GM18508 (cell line): Measurements from ENCODE around the gene CDK2AP2.
"Not testable (repeated sequence)": the region's sequence is repeated elsewhere in the genome, so short reads cannot be mapped to it uniquely, and the experiment has no call there.

Experiments used
- ATAC-seq: cut with Tn5 transposase; IDR thresholded peaks from one replicate; pipeline ENCODE4 v1.9.1; 2021; ENCODE audit warnings: moderate number of reproducible peaks; ENCODE audit not compliant: insufficient read depth, unreplicated experiment

CDK2AP2 gene

DNA sequence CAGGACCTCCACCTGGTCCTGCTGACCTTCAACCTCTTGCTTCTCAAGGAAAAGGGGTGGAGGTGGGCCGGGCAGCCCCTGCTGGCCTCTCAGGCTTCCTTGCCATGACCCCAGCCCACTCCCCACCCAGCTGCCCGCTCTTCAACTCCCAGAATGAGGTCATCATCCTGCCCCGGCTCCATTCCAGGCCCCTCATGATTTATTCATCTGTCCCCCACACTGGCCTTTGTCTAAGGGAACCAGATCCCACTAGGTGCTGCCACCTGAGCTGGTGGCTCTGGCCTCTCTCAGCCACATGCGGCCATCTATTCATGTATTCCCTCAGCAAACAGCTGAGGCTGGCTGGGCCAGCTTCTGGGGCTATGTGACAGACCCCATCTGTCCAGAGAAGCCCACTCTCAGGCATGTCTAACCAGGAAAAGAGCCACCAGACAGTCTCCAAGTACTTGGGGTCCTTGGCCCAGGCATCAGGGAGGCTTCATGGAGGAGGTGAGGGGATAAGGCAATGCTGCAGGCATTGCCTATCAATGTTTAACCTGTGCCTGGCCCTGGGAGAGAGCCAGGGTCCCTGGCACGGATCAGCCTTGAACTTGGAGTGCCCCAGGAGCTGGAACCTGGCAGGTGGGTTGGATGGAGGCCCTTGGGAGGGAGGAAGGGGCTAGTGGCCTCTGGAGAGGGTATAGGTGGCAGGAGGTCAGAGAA lies 17.5 kb upstream of the CDK2AP2 start:
- ATAC-seq, result no peak

DNA sequence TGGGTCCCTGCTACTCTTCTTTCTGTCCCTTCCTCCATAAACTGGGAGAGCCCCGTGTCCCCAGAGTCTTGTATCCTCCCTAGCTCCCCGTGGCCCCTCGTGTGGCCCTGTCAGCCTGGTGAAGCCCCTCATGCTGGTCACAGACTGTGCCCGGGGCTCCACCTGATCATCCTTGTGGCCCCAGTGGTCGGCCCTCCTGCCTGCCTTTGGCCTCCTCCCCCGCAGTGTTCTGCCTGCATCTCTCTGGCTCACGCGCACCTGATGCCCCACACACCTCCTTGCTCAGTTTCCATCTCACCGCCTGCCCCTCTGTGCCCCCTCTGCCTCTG lies 16.5 kb upstream of the CDK2AP2 start:
- no peak for ATAC-seq

DNA sequence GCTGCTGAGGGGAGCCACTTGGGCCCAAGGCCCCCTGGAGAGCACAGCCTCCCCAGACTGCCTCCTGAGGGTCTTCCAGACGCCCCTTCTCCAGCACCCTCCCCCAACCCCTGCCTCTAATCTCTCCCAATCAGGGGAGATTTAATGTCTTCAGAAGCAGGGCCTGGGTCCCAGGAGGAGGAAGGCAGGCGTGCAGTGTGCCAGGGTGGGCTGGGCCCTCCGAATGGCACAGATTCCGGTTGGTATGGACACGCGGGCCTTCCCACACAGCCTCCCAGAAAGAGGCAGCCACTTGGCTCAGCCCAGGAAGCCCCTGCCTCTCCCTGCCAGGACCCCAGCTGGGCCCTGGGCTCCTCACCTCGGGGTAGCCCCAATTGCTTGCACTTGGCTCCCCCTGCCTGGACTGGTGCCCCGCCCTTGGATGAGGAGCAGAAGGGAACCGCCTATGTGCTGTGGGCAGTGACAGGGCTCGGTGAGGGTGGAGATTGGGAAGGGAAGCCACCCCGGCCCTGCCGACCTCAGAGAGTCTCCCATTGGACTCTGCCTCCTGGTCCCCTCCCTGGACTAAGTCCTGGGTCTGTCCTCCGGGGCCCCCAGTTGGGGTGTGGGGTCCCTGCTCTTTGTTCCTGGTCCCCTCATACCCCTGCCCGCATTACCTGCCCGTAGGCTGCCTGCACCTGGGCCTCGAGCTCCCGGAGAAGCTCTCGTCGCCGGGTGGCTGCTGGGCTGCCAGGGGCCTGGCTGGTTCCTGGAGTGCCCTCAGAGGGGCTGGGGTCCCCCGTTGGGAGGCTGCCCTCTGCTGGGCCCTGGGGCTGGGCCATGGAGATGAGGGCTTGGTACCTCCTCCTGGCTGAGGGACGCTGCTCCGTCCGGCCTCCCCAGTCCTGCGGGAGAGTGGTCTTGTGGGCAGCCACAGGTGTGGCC lies 15.9 kb upstream of the CDK2AP2 start:
- no peak for ATAC-seq

DNA sequence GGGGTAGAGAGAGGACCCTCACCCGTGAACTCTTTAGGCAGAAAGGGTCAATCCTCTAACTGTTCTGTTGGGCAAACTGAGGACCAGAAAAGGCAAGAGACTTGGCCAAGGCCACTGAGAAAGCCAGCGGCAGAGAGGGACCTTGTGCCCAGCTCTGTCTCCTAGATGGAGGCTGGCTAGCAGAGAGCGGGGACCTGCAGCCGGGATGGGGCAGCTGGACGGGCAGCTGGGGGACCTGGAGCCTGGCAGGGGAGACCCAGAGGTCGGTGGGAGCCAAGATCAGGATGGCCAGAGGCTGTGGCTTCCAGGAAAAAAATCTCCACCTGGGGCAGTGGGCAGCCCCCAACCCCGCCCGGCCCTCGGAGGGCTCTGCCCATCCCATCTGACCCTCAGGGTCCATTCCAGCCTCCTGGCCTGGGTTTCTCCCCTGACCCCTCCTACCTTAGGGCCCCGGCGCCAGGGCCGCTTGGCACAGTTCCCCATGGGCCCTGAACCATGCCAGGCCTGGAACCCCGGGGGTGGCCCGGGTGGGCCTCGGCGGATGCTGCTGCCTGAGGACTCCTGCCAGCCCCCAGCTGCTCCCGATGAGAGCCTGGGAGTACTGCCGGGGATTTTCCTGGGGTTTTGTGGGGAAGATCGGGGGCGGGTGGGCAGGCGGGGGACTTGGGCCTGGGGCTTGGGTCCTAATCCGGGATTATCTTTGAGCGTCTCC lies 15.0 kb upstream of the CDK2AP2 start, which contains the start of gene CABP2:
TSS of gene CABP2 (minus strand) at position 603 of the 712 bp plus-strand sequence. CDS start at position 483, 120 bp downstream.
- ATAC-seq, result no peak

DNA sequence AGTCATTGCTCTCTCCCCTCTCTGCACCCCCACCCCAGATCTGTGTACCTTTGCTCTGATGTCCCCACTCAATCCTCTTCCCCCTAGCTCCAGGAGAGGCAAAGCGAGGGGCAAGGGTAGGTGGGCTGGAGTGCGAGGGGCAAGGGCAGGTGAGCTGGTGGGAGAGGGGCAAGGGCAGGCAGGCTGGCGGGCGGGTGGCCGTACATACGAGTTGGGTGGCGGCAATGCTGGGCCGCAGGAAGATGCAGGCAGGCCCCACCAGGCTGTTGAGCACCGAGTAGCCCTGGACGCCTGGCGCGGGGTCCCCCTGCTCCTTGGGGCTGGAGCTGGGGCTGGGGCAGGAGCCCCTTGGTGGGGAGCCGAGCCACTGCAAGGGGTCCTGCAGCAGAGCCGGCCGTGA lies 14.4 kb upstream of the CDK2AP2 start:
- no peak for ATAC-seq

DNA sequence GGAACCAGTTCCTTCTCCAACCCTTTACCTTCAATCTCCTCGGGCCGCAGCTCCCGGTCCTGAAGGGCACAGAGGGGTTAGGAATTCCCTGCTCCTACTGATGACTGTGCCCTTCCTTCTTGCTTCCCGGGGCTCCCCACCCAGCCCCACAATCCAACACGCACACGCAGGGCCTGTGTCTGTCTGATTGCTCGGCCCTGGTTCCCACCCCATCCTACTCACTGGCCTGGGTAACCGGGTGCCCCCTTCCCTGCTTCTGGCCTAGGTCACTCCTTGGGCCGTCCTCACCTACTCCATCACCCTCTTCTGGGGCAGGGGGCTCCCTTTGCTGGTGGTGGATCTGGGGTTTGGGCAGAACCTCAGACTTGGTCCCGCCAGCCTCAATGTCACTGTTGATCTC lies 14.0 kb upstream of the CDK2AP2 start:
- no peak for ATAC-seq

DNA sequence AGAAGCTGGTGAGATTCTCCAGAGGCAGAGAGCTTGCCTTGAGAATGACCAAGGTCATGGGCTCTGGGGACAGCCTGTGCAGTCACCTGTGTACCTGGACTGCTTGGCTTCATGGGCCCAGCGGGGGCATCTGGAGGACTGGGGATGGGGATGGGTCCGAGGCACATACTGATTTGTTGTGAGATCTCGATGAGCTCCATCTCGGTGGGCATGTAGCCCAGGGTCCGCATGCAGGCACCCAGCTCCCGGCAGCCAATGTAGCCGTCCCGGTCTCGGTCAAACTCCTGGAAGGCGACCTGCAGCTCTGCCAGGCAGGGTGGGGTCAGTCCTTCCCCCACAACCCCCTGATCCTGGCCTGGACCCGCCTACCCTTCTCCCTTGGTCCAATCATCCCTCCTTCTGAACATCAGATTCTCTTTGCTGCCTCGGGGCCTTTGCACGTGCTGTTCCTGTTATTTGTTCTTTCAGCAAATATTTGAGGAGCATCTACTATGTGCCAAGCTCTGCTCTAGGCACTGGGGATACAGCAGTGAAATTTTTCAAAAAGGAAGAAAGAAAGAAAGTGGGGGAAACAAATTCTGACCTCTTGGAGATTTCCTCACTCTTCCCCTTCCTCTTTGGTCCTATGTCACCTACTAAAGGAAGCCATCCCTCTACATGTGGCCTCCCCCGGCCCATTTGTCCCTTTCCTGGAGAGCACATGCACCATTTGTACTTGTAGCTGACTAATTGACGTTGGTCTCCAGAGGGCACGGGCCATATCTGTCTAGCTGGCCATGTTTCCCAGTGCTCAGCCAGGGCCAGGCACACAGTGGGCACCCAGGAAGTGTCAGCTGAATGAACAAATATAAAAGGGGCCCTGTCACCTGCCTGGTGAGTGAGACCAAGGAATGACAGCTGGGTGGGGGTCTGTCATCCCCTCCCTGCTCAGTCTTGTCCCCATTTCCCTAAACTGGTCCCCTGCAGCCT lies 13.2 kb upstream of the CDK2AP2 start:
- ATAC-seq, result no peak

DNA sequence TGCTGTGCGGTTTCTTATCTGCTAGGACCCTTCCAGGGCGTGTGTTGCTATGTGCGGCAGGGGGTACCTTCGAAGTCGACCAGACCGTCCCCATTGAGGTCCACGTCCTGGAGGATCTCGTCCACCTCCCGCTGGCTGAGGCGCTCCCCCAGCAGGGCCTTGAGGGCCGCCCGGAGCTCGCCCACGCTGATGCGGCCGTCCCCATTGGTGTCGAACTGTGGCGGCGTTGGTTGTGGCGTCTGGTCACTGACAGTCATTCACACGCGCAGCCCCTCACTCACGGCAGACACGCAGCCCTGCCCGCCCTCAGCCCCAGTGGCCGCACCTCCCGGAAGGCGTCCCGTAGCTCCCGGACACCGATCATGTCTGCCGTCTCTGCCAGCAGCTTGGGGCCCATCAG lies 11.8 kb upstream of the CDK2AP2 start:
- no peak for ATAC-seq

DNA sequence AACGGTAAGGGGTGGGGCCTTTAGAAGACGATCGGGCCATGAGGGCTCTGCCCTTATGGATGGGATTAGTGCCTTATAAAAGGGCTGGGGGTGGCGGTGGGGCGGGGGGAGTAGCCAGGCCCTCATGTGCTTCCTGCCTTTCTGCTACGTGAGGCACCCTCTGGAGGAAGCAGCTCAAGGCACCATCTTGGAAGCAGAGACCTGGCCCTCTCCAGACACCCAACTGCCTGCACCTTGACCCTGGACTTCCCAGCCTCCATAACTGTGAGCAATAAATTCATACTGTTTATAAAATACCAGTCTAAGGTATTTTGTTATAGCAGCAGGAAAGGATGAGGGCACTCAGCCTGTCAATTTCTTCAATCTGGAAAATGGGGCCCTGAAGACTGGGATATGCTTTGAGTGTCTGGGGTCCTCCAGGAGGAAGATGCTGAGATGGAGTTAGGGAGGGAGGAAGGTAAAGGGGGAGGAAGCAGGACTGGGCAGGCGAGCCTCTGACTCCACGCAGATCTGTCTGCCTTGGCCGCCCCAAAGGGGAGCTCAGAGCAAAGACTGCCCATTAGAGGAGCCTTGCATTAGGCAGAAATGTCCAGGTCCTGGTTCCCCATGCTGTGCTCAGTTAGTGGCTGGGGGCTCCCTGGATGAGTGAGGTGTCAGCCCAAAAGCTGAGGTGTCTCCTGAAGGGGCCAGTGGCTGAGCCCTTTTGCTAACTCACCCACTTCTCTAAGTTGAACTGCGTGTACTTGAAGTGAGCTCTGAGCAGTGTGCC lies 10.0 kb upstream of the CDK2AP2 start:
- no peak for ATAC-seq

DNA sequence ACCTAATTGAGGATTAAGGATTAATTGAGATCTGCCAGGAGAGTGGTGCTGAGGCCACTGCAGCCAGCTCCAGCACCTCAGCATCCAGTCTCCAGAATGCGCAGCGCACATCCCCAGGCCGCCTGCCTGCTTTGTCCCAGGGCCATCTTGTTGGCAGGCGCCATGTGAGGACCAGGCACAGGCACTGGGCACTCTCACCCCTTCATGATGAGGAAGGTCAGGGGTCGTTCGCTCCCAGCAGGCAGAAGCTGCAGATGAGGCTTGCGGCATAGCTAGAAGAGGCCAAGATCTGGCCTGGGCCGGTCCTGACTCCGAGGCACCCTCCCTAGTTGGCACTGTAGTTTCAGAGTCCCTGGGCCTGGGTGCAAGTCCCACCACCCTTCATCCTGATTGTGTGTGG lies 8.8 kb upstream of the CDK2AP2 start:
- ATAC-seq, result no peak

DNA sequence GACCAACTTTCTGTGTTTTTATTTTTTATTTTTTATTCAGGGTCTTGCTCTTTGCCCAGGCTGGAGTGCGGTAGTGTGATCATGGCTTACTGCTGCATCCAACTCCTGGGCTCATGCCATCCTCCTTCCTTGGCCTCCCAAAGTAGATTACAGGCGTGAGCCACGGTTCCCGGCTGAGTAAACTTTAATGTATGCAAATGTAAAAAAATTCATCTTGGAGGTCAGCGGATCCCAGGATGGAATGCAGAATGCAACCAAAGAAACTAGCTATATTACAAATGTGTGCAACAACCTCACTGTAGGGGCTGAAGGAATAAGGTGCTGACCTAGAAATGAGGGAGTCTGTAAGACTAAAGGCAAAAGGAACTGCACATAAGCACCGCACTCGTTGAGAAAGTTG lies 6.2 kb upstream of the CDK2AP2 start:
- ATAC-seq, result no peak

DNA sequence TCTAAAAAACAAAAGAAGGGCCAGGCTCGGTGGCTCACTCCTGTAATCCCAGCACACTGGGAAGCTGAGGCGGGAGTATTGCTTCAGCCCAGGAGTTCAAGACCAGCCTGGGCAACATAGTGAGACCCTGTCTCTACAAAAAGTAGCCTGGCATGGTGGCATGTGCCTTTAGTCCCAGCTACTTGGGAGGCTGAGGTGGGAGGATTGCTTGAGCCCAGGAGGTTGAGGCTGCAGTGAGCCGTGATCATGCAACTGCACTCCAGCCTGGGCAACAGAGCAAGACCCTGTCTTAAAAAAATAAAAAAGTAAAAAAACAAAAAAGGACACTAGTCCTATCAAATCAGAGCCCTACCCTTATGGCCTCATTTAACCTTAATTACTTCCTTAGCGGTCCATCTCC lies 3.6 kb upstream of the CDK2AP2 start:
- not testable (repeated sequence) for ATAC-seq

DNA sequence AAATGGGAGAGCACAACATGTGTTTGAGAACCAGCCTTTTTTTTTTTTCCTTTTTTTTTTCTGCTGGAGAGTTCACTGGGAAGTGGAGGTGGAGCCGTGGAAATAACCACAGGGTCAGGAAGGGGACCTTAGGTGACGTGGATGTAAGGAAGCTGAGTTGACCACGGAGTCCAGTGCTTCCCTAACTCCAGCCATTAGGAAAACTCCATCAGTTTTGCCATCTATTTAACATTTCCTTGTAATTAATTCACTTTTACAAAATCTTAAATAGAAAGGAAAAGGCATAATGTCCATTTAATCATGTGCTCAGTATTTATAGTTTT lies 2.0 kb upstream of the CDK2AP2 start:
- ATAC-seq, result no peak

DNA sequence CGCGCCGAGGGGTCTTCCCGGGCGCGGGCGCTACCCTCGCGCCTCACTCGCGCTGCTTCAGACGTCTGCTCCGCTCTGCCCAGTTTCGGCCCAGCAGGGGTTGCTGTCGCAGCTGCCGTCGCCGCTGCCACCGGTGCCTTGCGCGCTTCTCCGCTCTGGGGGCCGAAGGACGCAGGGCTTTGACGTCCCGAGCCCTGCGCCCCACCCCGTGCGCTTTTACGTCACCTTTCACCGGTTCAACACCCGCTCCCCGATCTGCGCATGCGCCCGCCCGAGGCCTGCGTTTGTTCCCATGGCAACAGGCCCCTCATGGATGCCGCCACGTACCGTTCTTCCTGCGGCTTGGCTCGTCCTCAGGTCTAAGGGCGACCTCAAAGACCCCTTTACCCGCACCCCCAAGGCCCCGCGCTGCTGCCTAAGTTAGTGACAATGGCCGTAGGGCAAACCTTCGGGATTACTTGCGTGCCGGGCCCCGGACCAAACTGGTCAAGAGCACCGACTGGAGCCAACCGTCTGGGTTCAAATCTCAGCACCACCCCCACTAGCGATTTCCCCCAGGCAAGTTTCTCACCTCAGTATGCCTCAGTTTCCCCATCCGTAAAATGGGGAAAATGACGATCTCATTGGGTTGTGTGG lies 642 bp upstream of the CDK2AP2 start:
- peak; percentile 23 for ATAC-seq

DNA sequence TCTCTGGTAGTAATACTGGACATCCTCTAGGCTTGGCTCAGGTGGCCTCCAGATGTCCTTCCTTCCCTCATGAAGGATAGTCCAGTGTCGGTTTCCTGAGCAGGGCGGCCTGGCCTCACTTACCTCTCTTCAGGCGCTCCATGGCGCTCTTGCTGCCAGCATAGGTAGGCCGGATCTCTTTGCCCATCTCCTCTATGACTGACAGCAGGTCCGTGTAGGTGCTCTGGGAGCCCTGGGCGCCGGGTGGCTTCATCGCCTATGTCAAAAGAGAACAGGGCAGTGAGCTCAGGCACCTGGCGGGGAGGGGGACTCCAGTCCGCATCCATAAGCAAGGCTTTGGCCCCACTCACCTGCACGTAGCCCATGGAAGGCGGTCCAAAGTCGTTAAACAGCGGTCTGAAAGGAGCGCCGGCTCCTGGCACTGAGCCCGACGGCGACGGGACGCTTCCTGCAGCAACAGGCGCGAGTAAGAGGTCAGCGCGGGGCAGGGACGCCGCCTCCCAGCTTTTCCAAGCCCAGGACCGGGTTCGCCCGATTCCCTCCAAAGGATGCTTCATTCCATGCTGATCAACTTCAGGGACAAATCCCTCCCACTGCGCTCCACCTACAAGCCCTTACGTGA lies 609 bp downstream of the CDK2AP2 start:
- no peak for ATAC-seq

DNA sequence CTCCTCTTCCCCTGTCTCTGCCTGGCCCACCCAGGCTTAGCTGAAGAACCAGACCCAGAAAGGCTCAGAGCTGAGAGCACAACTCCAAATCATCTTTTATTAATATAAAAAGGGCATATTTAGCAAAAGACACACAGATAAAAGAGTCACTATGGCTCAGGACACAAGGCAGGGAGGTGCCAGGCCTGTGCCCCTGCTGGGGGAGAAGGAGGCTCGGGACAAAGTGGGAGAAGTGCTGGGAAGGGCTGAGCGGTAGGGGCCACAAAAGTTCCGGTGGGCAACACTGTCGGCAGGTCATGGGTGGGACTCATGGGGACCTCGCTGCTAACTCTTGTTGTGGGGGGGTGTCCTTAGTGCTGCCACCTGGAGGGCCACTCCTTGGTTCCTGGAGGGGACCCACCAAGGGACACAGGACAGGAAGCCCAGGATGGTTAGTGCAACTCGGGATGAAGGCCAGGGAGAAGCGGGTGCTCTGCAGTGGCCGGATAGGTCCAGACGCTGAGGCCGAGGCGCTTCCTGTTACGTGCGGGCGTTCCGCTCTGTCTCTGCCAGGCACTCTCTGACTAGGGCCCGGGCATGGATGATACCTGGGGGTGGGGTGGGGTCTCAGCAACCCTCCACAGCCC lies 1.4 kb downstream of the CDK2AP2 start:
- ATAC-seq, result no peak

DNA sequence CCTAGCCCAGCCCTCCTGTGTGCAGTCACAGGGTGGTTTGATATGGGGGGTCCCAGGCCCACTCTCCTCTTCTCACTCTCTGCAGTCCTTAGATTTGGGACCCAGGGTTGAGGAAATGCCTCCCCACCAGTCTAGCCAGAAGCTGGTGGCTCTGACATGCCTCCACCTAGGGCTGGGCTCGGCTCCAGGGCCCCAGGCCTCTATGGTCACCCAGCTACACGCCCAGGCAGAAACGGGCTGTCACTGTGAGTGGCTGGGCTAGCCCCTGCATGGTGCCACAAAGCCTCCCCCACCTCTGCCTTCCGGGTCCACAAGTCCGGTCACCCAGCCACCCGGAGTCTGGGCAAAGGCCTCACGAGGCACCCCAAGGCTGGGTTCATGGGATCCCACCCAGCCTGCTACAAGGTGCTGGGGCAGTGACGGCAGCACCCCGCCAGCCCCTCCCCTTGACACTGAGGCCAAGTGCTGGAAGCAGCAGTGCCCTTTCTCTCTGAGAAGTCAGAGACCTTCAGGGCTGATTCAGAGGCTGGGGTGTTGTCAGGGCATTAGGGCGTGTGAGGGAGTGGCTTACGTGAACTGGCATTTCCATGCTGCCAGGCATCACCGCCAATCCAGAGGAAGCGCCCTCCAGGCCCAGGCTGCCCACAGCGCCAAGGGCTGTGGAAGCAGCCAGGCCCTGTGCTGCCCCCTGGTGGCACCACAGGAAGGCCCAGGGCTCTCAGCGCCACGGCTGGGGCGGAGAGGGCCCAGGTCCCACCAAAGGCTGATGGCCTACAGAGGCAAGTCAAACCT lies 2.2 kb downstream of the CDK2AP2 start:
- ATAC-seq, result no peak
